ACC112 (cell line): ENCODE measurements around the gene USP43.
"Not testable (repeated sequence)": the region's sequence is repeated elsewhere in the genome, so short reads cannot be mapped to it uniquely, and the experiment has no call there.

ENCODE experiments used
- H2AFZ ChIP-seq: fragments of 200-600 bp; sonication (generic); one replicate; pipeline ENCODE4 v1.6.0; 2017; ENCODE audit warnings: antibody characterized with exemption, low read length; ENCODE audit not compliant: unreplicated experiment
- H3K27ac ChIP-seq: fragments of 200-600 bp; sonication (generic); 2 replicates; pipeline ENCODE4 v1.5.1; 2014; ENCODE audit warnings: low read depth, mild to moderate bottlenecking, antibody characterized with exemption, low read length, moderate library complexity
- H3K27me3 ChIP-seq: fragments of 200-600 bp; sonication (generic); 2 replicates; pipeline ENCODE4 v1.6.1; 2014; ENCODE audit warnings: mild to moderate bottlenecking, antibody characterized with exemption, low read length, moderate library complexity, mixed read lengths; ENCODE audit not compliant: insufficient read depth
- H3K36me3 ChIP-seq: fragments of 200-600 bp; sonication (generic); 2 replicates; pipeline ENCODE4 v1.6.1; 2016; ENCODE audit warnings: mild to moderate bottlenecking, antibody characterized with exemption, low read length, moderate library complexity, mixed read lengths; ENCODE audit not compliant: insufficient read depth
- H3K4me1 ChIP-seq: fragments of 200-600 bp; sonication (generic); one replicate; pipeline ENCODE4 v1.6.1; 2016; ENCODE audit warnings: low read length, mixed read lengths; ENCODE audit not compliant: insufficient read depth, unreplicated experiment, control insufficient read depth
- H3K4me3 ChIP-seq: fragments of 200-600 bp; sonication (generic); 2 replicates; pipeline ENCODE4 v1.5.1; 2014; ENCODE audit warnings: mild to moderate bottlenecking, low read depth, low read length
- H3K79me2 ChIP-seq: fragments of 200-600 bp; sonication (generic); one replicate; pipeline ENCODE4 v1.6.0; 2016; ENCODE audit warnings: low read length; ENCODE audit not compliant: control insufficient read depth, unreplicated experiment, insufficient read depth

USP43 gene

GRCh38 chr17:9661027-9661426, 15.7 kb downstream of the USP43 start:
- Histone ChIP-seq H3K4me1 (no peaks in the 10 kb centered on the region), H3K27ac (no peak overlapping the region), H3K79me2 (no peaks in the 10 kb centered on the region), H3K4me3 (no peak overlapping the region), H2AFZ (no peak overlapping the region), H3K36me3 (no peaks in the 10 kb centered on the region), H3K27me3 (no peaks in the 10 kb centered on the region)

DNA sequence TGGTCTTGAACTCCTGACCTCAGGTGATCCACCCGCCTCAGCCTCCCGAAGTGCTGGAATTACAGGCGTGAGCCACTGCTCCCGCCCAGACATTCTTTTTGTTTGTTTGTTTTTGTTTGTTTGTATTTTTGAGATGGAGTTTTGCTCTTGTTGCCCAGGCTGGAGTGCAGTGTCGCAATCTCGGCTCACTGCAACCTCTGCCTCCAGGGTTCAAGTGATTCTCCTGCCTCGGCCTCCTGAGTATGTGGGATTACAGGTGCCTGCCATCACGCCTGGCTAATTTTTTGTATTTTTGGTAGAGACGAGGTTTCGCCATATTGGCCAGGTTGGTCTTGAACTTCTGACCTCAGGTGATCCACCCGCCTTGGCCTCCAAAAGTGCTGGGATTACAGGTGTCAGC, 18.2 kb downstream of the USP43 start:
- not testable (repeated sequence) for H2AFZ ChIP-seq, H3K27ac ChIP-seq, H3K4me3 ChIP-seq, H3K79me2 ChIP-seq, H3K27me3 ChIP-seq, H3K4me1 ChIP-seq, H3K36me3 ChIP-seq

GRCh38 chr17:9666461-9667050, 21.2 kb downstream of the USP43 start:
- H3K4me1 ChIP-seq, result no peaks in the 10 kb centered on the region
- no peaks in the 10 kb centered on the region for H3K27me3 ChIP-seq
- H3K36me3 ChIP-seq, result no peaks in the 10 kb centered on the region
- no peaks in the 10 kb centered on the region for H3K79me2 ChIP-seq
- H3K27ac ChIP-seq, result no peak overlapping the region
- no peak overlapping the region for H3K4me3 ChIP-seq
- no peak overlapping the region for H2AFZ ChIP-seq

DNA sequence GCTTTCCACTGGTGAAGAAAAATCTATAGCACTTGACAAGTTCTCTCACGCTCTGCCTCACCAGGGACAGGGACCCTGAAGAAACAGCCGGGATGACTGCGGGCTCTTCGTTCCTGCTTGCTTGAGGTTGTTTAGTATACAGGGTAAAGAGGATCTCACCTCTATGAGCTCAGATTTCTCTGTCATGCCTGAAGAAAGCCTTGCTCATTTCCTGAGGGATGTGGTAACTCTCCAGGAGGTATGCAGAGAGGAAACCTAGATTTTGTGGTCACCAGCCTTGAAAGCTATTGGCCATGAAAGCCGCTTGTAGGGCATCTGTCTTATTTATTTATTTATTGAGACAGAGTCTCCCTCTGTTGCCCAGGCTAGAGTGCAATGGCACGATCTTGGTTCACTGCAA, 23.2 kb downstream of the USP43 start:
- H2AFZ ChIP-seq, result no peak overlapping the region
- H3K27me3 ChIP-seq, result no peaks in the 10 kb centered on the region
- no peaks in the 10 kb centered on the region for H3K4me1 ChIP-seq
- H3K4me3 ChIP-seq, result no peak overlapping the region
- H3K79me2 ChIP-seq, result no peaks in the 10 kb centered on the region
- no peaks in the 10 kb centered on the region for H3K36me3 ChIP-seq
- no peak overlapping the region for H3K27ac ChIP-seq

- H2AFZ ChIP-seq, result no peak overlapping the region
- no peaks in the 10 kb centered on the region for H3K79me2 ChIP-seq
- no peaks in the 10 kb centered on the region for H3K4me1 ChIP-seq
- H3K27me3 ChIP-seq, result no peaks in the 10 kb centered on the region
- H3K36me3 ChIP-seq, result no peaks in the 10 kb centered on the region
- H3K4me3 ChIP-seq, result no peak overlapping the region
- H3K27ac ChIP-seq, result no peak overlapping the region
These were observed 24.3 kb downstream of the USP43 start for GRCh38 chr17:9669551-9670008.

- Histone ChIP-seq H3K27me3 (no peaks in the 10 kb centered on the region), H3K4me1 (no peaks in the 10 kb centered on the region), H3K79me2 (no peaks in the 10 kb centered on the region), H3K4me3 (no peak overlapping the region), H3K27ac (no peak overlapping the region), H3K36me3 (no peaks in the 10 kb centered on the region), H2AFZ (no peak overlapping the region)
These were observed 25.3 kb downstream of the USP43 start for GRCh38 chr17:9670596-9670995.

GRCh38 chr17:9671559-9671958, 26.2 kb downstream of the USP43 start:
- no peak overlapping the region for H3K27ac ChIP-seq
- H3K27me3 ChIP-seq, result no peaks in the 10 kb centered on the region
- H3K4me3 ChIP-seq, result no peak overlapping the region
- H3K4me1 ChIP-seq, result no peaks in the 10 kb centered on the region
- H3K36me3 ChIP-seq, result no peaks in the 10 kb centered on the region
- no peaks in the 10 kb centered on the region for H3K79me2 ChIP-seq
- no peak overlapping the region for H2AFZ ChIP-seq

DNA sequence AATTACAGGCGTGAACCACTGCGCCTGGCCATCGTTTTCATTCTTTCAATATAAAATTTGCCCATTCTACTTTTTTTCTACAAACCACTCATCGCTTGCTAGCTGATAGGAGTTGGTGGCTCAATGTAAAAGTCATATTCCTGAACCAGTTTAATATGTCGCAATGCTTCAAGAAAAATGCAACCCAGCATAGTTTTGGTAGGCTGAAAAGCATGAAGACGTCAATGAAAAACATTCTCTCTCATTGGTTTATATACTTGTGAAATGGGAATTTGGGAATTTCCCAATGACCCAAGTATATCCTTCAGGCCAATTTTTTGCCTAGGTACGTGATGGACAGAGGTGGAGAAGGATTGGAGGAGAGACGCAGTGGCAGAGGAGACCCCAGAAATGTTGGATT, 26.9 kb downstream of the USP43 start:
- no peaks in the 10 kb centered on the region for H3K36me3 ChIP-seq
- no peak overlapping the region for H3K4me3 ChIP-seq
- no peaks in the 10 kb centered on the region for H3K4me1 ChIP-seq
- no peaks in the 10 kb centered on the region for H3K79me2 ChIP-seq
- no peak overlapping the region for H2AFZ ChIP-seq
- no peak overlapping the region for H3K27ac ChIP-seq
- H3K27me3 ChIP-seq, result no peaks in the 10 kb centered on the region

GRCh38 chr17:9672691-9673090, 27.4 kb downstream of the USP43 start:
- H3K27ac ChIP-seq, result no peak overlapping the region
- H3K4me1 ChIP-seq, result no peaks in the 10 kb centered on the region
- H3K4me3 ChIP-seq, result no peak overlapping the region
- no peak overlapping the region for H2AFZ ChIP-seq
- H3K36me3 ChIP-seq, result no peaks in the 10 kb centered on the region
- no peaks in the 10 kb centered on the region for H3K27me3 ChIP-seq
- H3K79me2 ChIP-seq, result no peaks in the 10 kb centered on the region

- no peak overlapping the region for H3K27ac ChIP-seq
- no peak overlapping the region for H2AFZ ChIP-seq
- no peaks in the 10 kb centered on the region for H3K4me1 ChIP-seq
- H3K27me3 ChIP-seq, result no peaks in the 10 kb centered on the region
- no peaks in the 10 kb centered on the region for H3K36me3 ChIP-seq
- no peak overlapping the region for H3K4me3 ChIP-seq
- no peaks in the 10 kb centered on the region for H3K79me2 ChIP-seq
These were observed 30.8 kb downstream of the USP43 start for GRCh38 chr17:9676084-9676483.

DNA sequence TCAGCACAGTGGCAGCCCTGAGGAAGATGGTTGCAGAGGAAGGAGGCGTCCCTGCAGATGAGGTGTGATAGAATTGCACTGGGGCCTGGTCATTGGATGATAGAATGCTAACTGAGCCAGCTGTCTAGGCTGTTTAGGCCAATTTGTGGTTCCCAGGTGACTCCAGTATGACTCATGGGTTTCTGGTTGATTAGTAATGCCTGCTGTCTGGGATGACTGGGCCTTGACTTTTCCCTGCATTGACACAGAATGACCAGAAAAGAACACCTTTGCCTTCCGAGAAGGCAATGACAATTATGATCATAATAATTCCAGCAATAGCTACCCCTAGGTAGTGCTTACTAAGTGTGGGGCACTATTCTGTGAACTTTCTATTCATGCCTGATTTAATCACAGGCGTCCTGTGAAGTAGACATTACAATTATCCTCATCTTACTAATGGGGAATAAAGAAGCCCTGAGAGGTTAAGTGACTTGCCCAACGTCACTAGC, 31.5 kb downstream of the USP43 start:
- no peaks in the 10 kb centered on the region for H3K79me2 ChIP-seq
- no peak overlapping the region for H3K27ac ChIP-seq
- no peak overlapping the region for H3K4me3 ChIP-seq
- no peaks in the 10 kb centered on the region for H3K27me3 ChIP-seq
- H2AFZ ChIP-seq, result no peak overlapping the region
- no peaks in the 10 kb centered on the region for H3K4me1 ChIP-seq
- no peaks in the 10 kb centered on the region for H3K36me3 ChIP-seq
